VCaP (cell line): ENCODE results near the gene VCAM1.

Source experiments
- H3K27ac ChIP-seq: fragments of 450-650 bp; 2 replicates; pipeline ENCODE4 v1.5.1; 2017
- TF ChIP-seq, protein P1 (sequence below): fragments of 450-650 bp; conservative IDR thresholded peaks from 2 replicates; pipeline ENCODE4 v1.5.1; 2017; ENCODE audit warnings: mild to moderate bottlenecking, moderate library complexity

Gene VCAM1, protein sequence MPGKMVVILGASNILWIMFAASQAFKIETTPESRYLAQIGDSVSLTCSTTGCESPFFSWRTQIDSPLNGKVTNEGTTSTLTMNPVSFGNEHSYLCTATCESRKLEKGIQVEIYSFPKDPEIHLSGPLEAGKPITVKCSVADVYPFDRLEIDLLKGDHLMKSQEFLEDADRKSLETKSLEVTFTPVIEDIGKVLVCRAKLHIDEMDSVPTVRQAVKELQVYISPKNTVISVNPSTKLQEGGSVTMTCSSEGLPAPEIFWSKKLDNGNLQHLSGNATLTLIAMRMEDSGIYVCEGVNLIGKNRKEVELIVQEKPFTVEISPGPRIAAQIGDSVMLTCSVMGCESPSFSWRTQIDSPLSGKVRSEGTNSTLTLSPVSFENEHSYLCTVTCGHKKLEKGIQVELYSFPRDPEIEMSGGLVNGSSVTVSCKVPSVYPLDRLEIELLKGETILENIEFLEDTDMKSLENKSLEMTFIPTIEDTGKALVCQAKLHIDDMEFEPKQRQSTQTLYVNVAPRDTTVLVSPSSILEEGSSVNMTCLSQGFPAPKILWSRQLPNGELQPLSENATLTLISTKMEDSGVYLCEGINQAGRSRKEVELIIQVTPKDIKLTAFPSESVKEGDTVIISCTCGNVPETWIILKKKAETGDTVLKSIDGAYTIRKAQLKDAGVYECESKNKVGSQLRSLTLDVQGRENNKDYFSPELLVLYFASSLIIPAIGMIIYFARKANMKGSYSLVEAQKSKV

DNA sequence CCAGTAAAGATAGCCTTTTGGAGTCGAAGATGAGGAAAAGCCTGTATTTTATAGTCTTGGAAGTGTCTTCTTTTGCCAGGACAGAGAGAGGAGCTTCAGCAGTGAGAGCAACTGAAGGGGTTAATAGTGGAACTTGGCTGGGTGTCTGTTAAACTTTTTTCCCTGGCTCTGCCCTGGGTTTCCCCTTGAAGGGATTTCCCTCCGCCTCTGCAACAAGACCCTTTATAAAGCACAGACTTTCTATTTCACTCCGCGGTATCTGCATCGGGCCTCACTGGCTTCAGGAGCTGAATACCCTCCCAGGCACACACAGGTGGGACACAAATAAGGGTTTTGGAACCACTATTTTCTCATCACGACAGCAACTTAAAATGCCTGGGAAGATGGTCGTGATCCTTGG lies at the start of gene VCAM1:
TSS of gene VCAM1 (plus strand) at position 253 of the 400 bp plus-strand sequence. CDS start at position 372, 119 bp downstream.
- H3K27ac ChIP-seq: no peak within 1 kb of the TSS
- TF ChIP-seq, protein P1, sequence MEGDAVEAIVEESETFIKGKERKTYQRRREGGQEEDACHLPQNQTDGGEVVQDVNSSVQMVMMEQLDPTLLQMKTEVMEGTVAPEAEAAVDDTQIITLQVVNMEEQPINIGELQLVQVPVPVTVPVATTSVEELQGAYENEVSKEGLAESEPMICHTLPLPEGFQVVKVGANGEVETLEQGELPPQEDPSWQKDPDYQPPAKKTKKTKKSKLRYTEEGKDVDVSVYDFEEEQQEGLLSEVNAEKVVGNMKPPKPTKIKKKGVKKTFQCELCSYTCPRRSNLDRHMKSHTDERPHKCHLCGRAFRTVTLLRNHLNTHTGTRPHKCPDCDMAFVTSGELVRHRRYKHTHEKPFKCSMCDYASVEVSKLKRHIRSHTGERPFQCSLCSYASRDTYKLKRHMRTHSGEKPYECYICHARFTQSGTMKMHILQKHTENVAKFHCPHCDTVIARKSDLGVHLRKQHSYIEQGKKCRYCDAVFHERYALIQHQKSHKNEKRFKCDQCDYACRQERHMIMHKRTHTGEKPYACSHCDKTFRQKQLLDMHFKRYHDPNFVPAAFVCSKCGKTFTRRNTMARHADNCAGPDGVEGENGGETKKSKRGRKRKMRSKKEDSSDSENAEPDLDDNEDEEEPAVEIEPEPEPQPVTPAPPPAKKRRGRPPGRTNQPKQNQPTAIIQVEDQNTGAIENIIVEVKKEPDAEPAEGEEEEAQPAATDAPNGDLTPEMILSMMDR: no peak

DNA sequence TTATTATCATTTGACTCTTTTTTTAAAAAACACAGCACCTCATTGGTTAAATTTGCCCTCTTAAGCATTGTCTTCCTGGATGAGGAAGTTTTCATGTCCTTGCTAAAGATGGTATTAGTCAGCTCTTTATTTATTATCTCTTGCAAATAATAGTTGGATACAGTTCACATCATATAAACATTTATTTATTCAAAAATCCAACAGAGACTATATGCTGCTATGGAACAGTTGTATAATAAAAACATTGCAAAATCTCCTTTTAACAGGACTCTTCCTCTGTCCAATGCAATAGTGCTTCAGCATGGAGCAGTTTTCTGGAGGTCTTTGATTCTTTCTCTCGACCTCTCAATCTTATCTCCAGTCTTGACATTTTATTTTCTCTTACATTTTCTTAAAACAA lies 49.5 kb upstream of the VCAM1 start:
- no peak overlapping the region for H3K27ac ChIP-seq

DNA sequence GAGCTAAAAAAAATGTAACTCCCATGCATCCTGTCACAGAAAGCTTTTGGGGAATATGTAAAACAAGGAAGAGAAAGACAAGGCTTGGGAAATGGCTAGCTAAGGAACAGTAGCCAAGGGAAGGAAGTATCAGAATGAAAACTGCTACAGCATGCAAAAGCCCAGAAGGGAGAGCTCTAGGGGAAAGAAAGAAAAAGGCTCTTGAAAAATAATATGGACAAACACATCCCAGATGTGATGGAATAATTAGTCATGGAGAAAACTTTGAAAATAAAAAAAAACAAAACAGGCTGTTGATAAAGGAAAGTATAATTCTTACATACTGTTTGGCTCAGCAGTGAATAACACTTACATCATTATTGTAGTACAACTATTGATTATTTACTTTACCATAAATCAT lies 47.9 kb upstream of the VCAM1 start:
- TF ChIP-seq, protein P1: no peak
- H3K27ac ChIP-seq: no peak overlapping the region

More for the DNA sequence above, 49.5 kb upstream of the VCAM1 start:
- TF ChIP-seq, protein P1: no peak

DNA sequence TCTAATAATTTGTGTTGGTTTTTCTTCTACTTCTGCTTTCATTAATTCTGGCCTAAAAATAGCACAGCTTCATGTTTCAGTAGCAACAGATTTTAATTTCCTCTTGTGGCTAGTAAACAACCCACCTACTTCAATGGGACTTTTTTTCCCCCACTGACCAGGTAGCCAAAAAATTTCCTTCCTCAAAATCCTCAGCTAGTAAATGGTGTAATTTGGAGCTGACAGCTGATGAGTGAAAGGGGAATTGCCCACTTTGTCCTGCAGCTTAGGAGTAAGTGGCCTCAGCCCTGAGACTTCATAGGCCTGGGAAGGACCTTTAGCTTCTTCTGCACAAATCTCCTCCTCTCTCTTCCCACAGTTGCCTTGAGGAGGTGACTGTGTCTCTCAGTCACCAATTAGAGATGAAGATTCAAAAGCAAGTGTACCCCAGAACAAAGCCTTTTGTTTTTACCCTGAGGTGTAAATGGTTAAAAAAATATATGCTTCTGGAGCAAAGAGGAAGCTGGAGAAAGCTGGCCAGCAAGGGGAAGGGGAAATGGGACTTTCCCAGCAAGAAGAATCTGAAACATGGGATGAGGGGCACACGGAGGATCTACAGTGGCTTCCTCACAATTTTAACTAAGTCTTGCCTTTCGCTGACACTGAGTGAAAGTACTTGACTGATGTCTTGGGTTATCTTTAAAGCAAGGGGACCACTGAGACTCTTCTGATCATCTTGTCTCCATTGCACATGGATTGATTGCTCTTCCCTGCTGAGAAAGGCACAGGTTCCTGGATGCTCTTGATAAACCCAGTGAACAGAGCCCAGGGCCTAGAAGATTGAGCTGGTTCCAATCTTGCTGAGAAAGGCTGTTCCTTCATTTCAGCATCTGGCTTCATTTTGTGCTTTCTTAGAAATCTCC lies 35.8 kb upstream of the VCAM1 start:
- TF ChIP-seq, protein P1: no peak
- no peak overlapping the region for H3K27ac ChIP-seq

DNA sequence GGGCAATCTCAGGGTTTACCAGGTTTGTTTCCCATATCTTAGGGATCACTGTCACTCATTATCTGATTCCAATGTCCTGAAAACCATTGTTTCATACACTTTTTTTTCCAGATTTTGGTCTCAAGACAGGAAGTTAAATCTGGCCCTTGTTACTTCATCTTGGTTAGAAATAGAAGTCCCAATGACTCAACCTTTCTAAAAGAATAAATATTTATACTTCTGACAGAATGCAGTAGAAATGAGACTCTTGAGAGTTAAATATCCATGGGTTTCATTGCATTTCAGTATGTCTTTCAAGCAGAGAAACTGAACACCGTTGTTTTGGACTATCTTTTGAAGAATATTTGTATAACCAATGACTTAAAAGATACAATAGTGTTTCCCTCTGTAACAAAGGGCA lies 19.8 kb upstream of the VCAM1 start:
- TF ChIP-seq, protein P1: no peak

DNA sequence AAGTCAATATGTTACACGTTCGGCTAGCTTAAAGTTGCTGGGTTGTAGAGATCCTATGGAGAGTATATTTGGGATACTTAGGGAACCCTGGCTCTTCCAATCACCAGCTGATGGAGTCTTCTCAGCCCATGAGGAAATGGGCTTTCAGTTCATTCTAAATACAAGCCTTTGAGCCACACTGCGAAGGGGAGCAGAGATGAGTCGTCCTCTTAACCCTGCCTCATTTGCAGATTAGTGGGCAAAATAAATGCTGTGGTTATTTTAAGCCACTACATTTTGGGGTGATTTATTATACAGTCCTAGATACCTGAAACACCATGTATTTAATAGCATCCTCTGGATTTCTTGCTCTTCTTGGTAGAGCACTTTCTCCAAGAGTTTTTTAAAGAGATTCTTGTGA lies 19.0 kb upstream of the VCAM1 start:
- H3K27ac ChIP-seq: no peak overlapping the region
- TF ChIP-seq, protein P1: no peak

More for the DNA sequence above, 19.8 kb upstream of the VCAM1 start:
- H3K27ac ChIP-seq: no peak overlapping the region
